Erythroblast (primary cell): ENCODE results near the gene ATAT1.

Source experiments
- GATA1 ChIP-seq: IDR thresholded peaks from 2 replicates; pipeline ENCODE4 v1.6.1; 2011; ENCODE audit warnings: low read depth, mild to moderate bottlenecking, control low read depth, low read length, moderate library complexity
- POLR2A ChIP-seq: IDR thresholded peaks from 2 replicates; pipeline ENCODE4 v1.6.1; 2011; ENCODE audit warnings: mild to moderate bottlenecking, low read length

DNA sequence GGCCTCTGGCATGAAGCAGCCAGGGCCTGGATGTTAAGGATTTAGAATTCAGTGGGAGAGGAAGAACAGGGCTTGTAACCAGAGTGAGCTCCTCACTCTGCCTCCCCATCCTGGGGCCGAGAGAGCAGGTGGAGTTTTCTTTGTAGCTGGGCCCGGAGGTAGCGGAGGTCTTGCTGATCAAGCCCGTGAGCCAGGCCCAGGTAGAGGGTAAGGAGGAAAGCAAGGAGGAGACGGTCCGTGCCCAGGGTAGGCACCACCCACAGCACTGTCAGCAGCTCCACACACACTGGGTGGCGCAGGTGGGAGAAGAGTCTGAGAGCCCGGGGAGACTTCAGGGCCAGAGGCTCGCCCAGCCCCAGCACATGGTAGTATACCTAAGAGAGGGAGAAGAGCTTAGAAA is 61.9 kb downstream of the ATAT1 start:
- TF ChIP-seq POLR2A (no peak), GATA1 (no peak)
